IPS-15b (cell line): ENCODE measurements around the gene KRTAP10-3.

Experiments used
- H3K27me3 ChIP-seq: one replicate; pipeline ENCODE4 v1.6.1; 2013; ENCODE audit warnings: low read length; ENCODE audit not compliant: control insufficient read depth, insufficient read depth
- H3K36me3 ChIP-seq: one replicate; pipeline ENCODE4 v1.6.1; 2013; ENCODE audit warnings: low read length; ENCODE audit not compliant: control insufficient read depth, insufficient read depth
- H3K4me1 ChIP-seq: one replicate; pipeline ENCODE4 v1.6.1; 2013; ENCODE audit warnings: mild to moderate bottlenecking, low read length; ENCODE audit not compliant: control insufficient read depth, insufficient read depth
- H3K4me3 ChIP-seq: one replicate; pipeline ENCODE4 v1.5.1; 2013; ENCODE audit warnings: low read depth, low read length
- H3K9ac ChIP-seq: one replicate; pipeline ENCODE4 v1.6.1; 2013; ENCODE audit warnings: low read depth, mild to moderate bottlenecking, low read length
- H3K9me3 ChIP-seq: one replicate; pipeline ENCODE4 v1.6.1; 2013; ENCODE audit warnings: mild to moderate bottlenecking, low read length; ENCODE audit not compliant: control insufficient read depth, insufficient read depth

KRTAP10-3 gene

GRCh38 chr21:44513389-44514217 is 45.0 kb downstream of the KRTAP10-3 start:
- no peak overlapping the region for H3K4me3 ChIP-seq
- H3K27me3 ChIP-seq, result no peaks in the 10 kb centered on the region
- no peak overlapping the region for H3K9ac ChIP-seq
- H3K36me3 ChIP-seq, result peaks cover 4% of the 10 kb centered on the region
- peaks cover 2% of the 10 kb centered on the region for H3K4me1 ChIP-seq
- H3K9me3 ChIP-seq, result no peaks in the 10 kb centered on the region

- no peak overlapping the region for H3K4me3 ChIP-seq
- no peaks in the 10 kb centered on the region for H3K27me3 ChIP-seq
- H3K9me3 ChIP-seq, result no peaks in the 10 kb centered on the region
- H3K4me1 ChIP-seq, result peaks cover 2% of the 10 kb centered on the region
- H3K36me3 ChIP-seq, result peaks cover 4% of the 10 kb centered on the region
- H3K9ac ChIP-seq, result no peak overlapping the region
Observed at GRCh38 chr21:44512496-44513388, 45.9 kb downstream of the KRTAP10-3 start.

- no peaks in the 10 kb centered on the region for H3K27me3 ChIP-seq
- H3K9ac ChIP-seq, result no peak overlapping the region
- peaks cover 2% of the 10 kb centered on the region for H3K4me1 ChIP-seq
- peaks cover 4% of the 10 kb centered on the region for H3K36me3 ChIP-seq
- no peak overlapping the region for H3K4me3 ChIP-seq
- H3K9me3 ChIP-seq, result no peaks in the 10 kb centered on the region
Observed at GRCh38 chr21:44511938-44512275, 46.7 kb downstream of the KRTAP10-3 start.

- H3K9me3 ChIP-seq, result no peaks in the 10 kb centered on the region
- H3K9ac ChIP-seq, result no peak overlapping the region
- H3K4me3 ChIP-seq, result no peak overlapping the region
- peaks cover 4% of the 10 kb centered on the region for H3K36me3 ChIP-seq
- H3K4me1 ChIP-seq, result peaks cover 2% of the 10 kb centered on the region
- H3K27me3 ChIP-seq, result no peaks in the 10 kb centered on the region
Observed at GRCh38 chr21:44511219-44511937, 47.2 kb downstream of the KRTAP10-3 start.

- Histone ChIP-seq H3K27me3 (no peaks in the 10 kb centered on the region), H3K4me1 (peaks cover 2% of the 10 kb centered on the region), H3K36me3 (peaks cover 4% of the 10 kb centered on the region), H3K9me3 (no peaks in the 10 kb centered on the region), H3K9ac (no peak overlapping the region), H3K4me3 (peak overlapping the region; percentile 49)
Observed at GRCh38 chr21:44510508-44511218, 47.9 kb downstream of the KRTAP10-3 start.

GRCh38 chr21:44510109-44510507 is 48.5 kb downstream of the KRTAP10-3 start:
- H3K36me3 ChIP-seq, result peaks cover 4% of the 10 kb centered on the region
- H3K27me3 ChIP-seq, result no peaks in the 10 kb centered on the region
- H3K4me3 ChIP-seq, result no peak overlapping the region
- peaks cover 2% of the 10 kb centered on the region for H3K4me1 ChIP-seq
- no peaks in the 10 kb centered on the region for H3K9me3 ChIP-seq
- H3K9ac ChIP-seq, result no peak overlapping the region

- peaks cover 2% of the 10 kb centered on the region for H3K4me1 ChIP-seq
- H3K36me3 ChIP-seq, result peaks cover 4% of the 10 kb centered on the region
- H3K9me3 ChIP-seq, result no peaks in the 10 kb centered on the region
- no peaks in the 10 kb centered on the region for H3K27me3 ChIP-seq
- H3K9ac ChIP-seq, result no peak overlapping the region
- no peak overlapping the region for H3K4me3 ChIP-seq
Observed at GRCh38 chr21:44509539-44509938, 49.1 kb downstream of the KRTAP10-3 start.

GRCh38 chr21:44508711-44509445 is 49.7 kb downstream of the KRTAP10-3 start:
- peaks cover 4% of the 10 kb centered on the region for H3K36me3 ChIP-seq
- H3K27me3 ChIP-seq, result no peaks in the 10 kb centered on the region
- H3K4me3 ChIP-seq, result no peak overlapping the region
- no peaks in the 10 kb centered on the region for H3K9me3 ChIP-seq
- H3K4me1 ChIP-seq, result peaks cover 2% of the 10 kb centered on the region
- no peak overlapping the region for H3K9ac ChIP-seq

GRCh38 chr21:44508426-44508710 is 50.2 kb downstream of the KRTAP10-3 start:
- Histone ChIP-seq H3K4me3 (no peak overlapping the region), H3K36me3 (peaks cover 4% of the 10 kb centered on the region), H3K4me1 (peaks cover 2% of the 10 kb centered on the region), H3K27me3 (no peaks in the 10 kb centered on the region), H3K9ac (no peak overlapping the region), H3K9me3 (no peaks in the 10 kb centered on the region)
